HEK293T (cell line): ENCODE data around the gene SH3GL2.
A peak's percentile ranks its signal among the peaks of the same experiment; 100 is the strongest.

Source experiments
- CTCF ChIA-PET: fragments of 350-600 bp; formaldehyde crosslinking; extraction: SDS; loops from one replicate; lab custom pipeline; 2021; ENCODE audit warnings: antibody characterized with exemption, inconsistent platforms; lab: Yijun Ruan, JAX
- POLR2A ChIA-PET: fragments of 350-600 bp; formaldehyde crosslinking; extraction: SDS; loops from one replicate; lab custom pipeline; 2020; ENCODE audit warnings: antibody characterized with exemption, inconsistent platforms; lab: Yijun Ruan, JAX
- DNase-seq: peaks from one replicate; pipeline ENCODE4 v3.0.0; 2012; ENCODE audit warnings: mixed read lengths; ENCODE audit errors: extremely low spot score
- ARNT ChIP-seq: fragments of 450-650 bp; IDR thresholded peaks from 2 replicates; pipeline ENCODE4 v1.6.1; 2017; ENCODE audit warnings: mild to moderate bottlenecking
- BHLHE40 ChIP-seq: fragments of 450-650 bp; IDR thresholded peaks from 2 replicates; pipeline ENCODE4 v1.6.1; 2016; ENCODE audit warnings: mild to moderate bottlenecking, moderate library complexity, borderline replicate concordance
- CTBP1 ChIP-seq: fragments of 450-650 bp; IDR thresholded peaks from 2 replicates; pipeline ENCODE4 v1.6.1; 2016; ENCODE audit warnings: borderline replicate concordance
- ELF4 ChIP-seq: fragments of 450-650 bp; IDR thresholded peaks from 2 replicates; pipeline ENCODE4 v1.6.1; 2017; ENCODE audit warnings: antibody characterized with exemption
- FOXA1 ChIP-seq: fragments of 450-650 bp; IDR thresholded peaks from 2 replicates; pipeline ENCODE4 v1.6.1; 2016; ENCODE audit warnings: mild to moderate bottlenecking
- FOXK2 ChIP-seq: fragments of 450-650 bp; IDR thresholded peaks from 2 replicates; pipeline ENCODE4 v1.6.1; 2016; ENCODE audit warnings: mild to moderate bottlenecking
- FOXM1 ChIP-seq: fragments of 450-650 bp; IDR thresholded peaks from 2 replicates; pipeline ENCODE4 v1.6.1; 2017; ENCODE audit warnings: mild to moderate bottlenecking, borderline replicate concordance
- HDGF ChIP-seq: fragments of 450-650 bp; IDR thresholded peaks from 2 replicates; pipeline ENCODE4 v1.6.1; 2017; ENCODE audit warnings: antibody characterized with exemption, borderline replicate concordance
- L3MBTL2 ChIP-seq: fragments of 450-650 bp; conservative IDR thresholded peaks from 2 replicates; pipeline ENCODE4 v1.6.1; 2016; ENCODE audit warnings: mild to moderate bottlenecking
- LEF1 ChIP-seq: fragments of 450-650 bp; IDR thresholded peaks from 2 replicates; pipeline ENCODE4 v1.6.1; 2017; ENCODE audit warnings: mild to moderate bottlenecking, borderline replicate concordance
- NFRKB ChIP-seq: fragments of 450-650 bp; IDR thresholded peaks from 2 replicates; pipeline ENCODE4 v1.6.1; 2016; ENCODE audit warnings: mild to moderate bottlenecking, moderate library complexity
- PKNOX1 ChIP-seq: fragments of 450-650 bp; IDR thresholded peaks from 2 replicates; pipeline ENCODE4 v1.6.1; 2016
- SP1 ChIP-seq: fragments of 450-650 bp; IDR thresholded peaks from 2 replicates; pipeline ENCODE4 v1.6.1; 2017
- SUZ12 ChIP-seq: fragments of 450-650 bp; IDR thresholded peaks from 2 replicates; pipeline ENCODE4 v1.6.1; 2016; ENCODE audit warnings: mild to moderate bottlenecking
- TARDBP ChIP-seq: fragments of 450-650 bp; IDR thresholded peaks from 2 replicates; pipeline ENCODE4 v1.6.1; 2016
- ZNF384 ChIP-seq: fragments of 450-650 bp; IDR thresholded peaks from 2 replicates; pipeline ENCODE4 v1.6.1; 2016

Gene SH3GL2

DNA sequence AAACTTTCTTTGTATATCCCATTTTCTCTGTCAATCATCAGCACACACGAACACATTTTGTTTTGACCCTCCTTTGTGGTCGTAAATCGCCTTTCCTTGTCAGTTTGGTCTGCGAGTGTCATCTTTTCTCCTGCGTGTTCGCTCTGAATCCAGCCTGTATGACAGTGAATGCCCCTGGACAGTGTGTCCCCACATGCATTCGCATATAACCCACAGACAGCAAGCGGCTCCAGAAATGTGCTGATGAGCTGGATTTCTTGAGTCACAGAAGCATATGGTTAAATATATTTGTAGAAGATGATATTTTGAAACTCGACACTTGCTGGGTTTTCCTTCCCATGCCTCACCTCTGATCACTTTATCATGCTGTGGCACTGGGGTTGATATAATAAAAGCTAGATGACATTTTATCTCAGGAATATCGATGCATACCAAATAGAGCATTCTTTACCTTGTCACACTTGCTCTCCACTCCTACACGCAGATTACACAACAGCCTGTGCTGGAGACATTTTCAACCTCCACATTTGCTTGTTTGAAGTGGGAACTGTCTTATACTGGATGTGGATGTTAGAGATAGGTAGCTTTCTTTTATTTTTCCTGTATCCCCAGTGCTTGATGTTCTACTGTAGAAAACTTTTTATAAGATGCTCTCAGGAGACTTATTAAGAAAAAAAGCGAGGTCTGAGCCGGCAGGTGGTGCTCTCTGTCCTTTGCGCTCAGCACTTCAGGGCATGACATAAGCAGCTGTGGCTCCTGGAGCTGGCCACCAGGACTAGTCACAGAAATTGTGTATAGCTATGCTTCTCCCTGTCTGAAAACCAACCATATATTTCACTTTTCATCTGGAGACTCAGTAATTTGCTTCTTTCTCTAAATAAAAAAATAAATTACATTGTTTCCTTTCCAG, 215.1 kb downstream of the SH3GL2 start:
- ChIA-PET POLR2A (no interaction called here), CTCF (interaction anchor here (0.7 to 1.0 kb wide), 2 partner anchors 23 to 417 kb away, joined by 3 to 4 read pairs; no protein-coding TSS in a partner anchor)
- DNase-seq, result peak; percentile 50
- TF ChIP-seq ZNF384 (no peak), SUZ12 (no peak), PKNOX1 (peak; percentile 37; the same call in 1 of the 2 replicates), NFRKB (no peak)

GRCh38 chr9:17795744-17796143, 216.9 kb downstream of the SH3GL2 start:
- CTCF ChIA-PET, result no interaction called here
- TF ChIP-seq ZNF384, result no peak
- no peak for DNase-seq
- POLR2A ChIA-PET, result no interaction called here

- ChIA-PET POLR2A (no interaction called here), CTCF (interaction anchor here (0.6 kb wide), 1 partner anchor 47 kb away, joined by 3 read pairs; no protein-coding TSS in a partner anchor)
- TF ChIP-seq ARNT, result no peak
- TF ChIP-seq L3MBTL2, result no peak
- no peak for TF ChIP-seq HDGF
- TF ChIP-seq ZNF384, result no peak
- no peak for TF ChIP-seq TARDBP
- TF ChIP-seq FOXA1, result no peak
- no peak for TF ChIP-seq ELF4
- no peak for TF ChIP-seq NFRKB
- no peak for TF ChIP-seq FOXM1
- no peak for TF ChIP-seq LEF1
- no peak for TF ChIP-seq SP1
- TF ChIP-seq PKNOX1, result no peak
- DNase-seq, result no peak
These were observed 220.5 kb downstream of the SH3GL2 start for GRCh38 chr9:17799369-17799768.

DNA sequence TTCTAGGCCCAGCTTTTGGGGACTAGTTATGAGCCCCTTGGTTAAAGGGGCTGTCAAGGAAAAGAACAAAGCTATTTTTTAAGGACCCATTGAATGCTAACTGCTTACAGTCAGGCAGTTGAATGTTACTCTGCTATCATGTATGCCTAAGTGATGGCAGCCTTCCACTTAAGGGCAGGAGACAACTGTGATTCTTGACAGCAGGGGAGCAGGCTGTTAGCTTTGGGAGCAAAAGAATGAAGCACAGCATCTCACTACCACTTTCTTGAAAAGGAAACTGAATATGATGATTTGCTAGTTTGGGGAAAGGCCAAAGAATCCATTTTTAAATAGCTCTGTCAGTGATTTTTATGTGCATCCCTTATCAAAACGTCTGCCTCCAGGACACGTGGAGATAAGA, 221.6 kb downstream of the SH3GL2 start:
- ChIA-PET POLR2A (no interaction called here), CTCF (interaction anchor here (1.3 to 1.4 kb wide), 3 partner anchors 10 to 413 kb away, joined by 4 to 6 read pairs (median 5); no protein-coding TSS in a partner anchor)
- no peak for TF ChIP-seq L3MBTL2
- TF ChIP-seq TARDBP, result no peak
- TF ChIP-seq BHLHE40, result no peak
- TF ChIP-seq FOXM1, result no peak
- no peak for TF ChIP-seq PKNOX1
- no peak for TF ChIP-seq SP1
- TF ChIP-seq FOXK2, result no peak
- no peak for TF ChIP-seq FOXA1
- TF ChIP-seq CTBP1, result no peak
- no peak for TF ChIP-seq ZNF384
- TF ChIP-seq LEF1, result no peak
- no peak for TF ChIP-seq ARNT
- no peak for TF ChIP-seq NFRKB
- TF ChIP-seq SUZ12, result no peak
- TF ChIP-seq HDGF, result no peak
- TF ChIP-seq ELF4, result no peak

DNA sequence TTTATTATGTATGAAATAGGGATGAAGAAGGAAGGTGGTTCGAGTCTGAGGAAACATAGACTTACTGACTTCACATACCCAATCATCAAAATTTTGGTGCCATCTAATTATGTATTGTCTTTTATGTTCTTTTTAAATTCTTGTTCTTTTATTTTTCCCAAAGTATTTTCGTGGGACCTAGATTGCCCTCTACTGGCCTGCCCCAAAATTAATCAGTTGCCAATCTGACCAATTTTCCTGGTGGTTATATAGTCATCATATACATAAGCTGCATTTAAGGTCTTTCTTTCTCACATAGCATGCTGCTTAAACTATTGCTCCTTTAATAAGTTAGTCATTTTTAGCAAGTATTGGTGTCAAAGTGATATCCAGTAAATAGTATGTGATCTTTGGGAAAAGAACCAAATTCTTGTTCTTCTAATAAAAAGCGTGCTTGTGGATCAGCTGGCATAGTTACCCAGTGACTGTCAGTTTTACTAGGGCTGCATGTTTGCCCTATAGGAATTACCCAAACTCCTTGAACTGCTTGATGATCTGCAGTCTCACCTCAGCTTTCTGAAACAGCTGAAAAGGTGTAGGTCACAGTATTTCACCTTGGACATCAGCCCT, 223.5 kb downstream of the SH3GL2 start:
- no peak for TF ChIP-seq TARDBP
- no peak for TF ChIP-seq ELF4
- no peak for TF ChIP-seq ZNF384
- no peak for DNase-seq
- CTCF ChIA-PET, result interaction anchor here (0.7 kb wide), 2 partner anchors 172 to 267 kb away, joined by 3 to 4 read pairs; no protein-coding TSS in a partner anchor

More for the DNA sequence above, 221.6 kb downstream of the SH3GL2 start:
- DNase-seq, result no peak

DNA sequence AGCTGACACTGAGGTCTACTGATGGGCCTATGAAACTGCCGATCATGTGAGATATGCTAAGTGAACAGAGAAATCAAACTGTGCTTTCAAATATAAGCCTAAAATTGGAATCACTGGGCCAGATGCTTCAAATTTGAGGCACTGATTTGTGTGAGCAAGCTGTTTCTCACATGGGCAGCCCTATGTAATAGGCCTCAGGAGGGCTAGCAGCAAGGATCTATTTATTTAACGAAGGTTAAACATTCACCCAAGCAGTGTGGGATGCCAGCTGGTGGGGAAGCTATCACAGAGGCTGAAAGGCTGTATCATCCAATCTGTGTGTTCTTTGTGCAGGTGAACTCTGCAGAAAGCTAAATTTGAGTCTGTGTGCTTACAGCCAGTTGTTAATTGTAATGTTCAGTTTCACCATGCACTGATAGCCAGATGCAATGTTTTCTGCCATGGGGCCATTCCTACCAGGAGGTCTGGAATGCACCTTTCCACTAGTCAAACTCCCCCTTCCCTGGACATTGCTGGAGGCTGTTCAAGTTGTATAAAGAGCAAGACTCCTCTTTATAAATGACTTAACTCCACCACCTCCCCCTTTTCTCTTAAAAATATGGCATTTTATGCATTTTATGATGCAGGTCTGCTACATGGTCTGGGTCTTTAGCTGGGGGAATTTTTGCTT, 228.9 kb downstream of the SH3GL2 start:
- CTCF ChIA-PET, result no interaction called here
- no peak for DNase-seq
- POLR2A ChIA-PET, result no interaction called here
- TF ChIP-seq NFRKB (no peak), TARDBP (no peak)

More for the DNA sequence above, 223.5 kb downstream of the SH3GL2 start:
- POLR2A ChIA-PET, result no interaction called here
